ENCODE measurements around the gene TTLL5.
"Not testable (repeated sequence)": the region's sequence is repeated elsewhere in the genome, so short reads cannot be mapped to it uniquely, and the experiment has no call there.

Gene TTLL5

DNA sequence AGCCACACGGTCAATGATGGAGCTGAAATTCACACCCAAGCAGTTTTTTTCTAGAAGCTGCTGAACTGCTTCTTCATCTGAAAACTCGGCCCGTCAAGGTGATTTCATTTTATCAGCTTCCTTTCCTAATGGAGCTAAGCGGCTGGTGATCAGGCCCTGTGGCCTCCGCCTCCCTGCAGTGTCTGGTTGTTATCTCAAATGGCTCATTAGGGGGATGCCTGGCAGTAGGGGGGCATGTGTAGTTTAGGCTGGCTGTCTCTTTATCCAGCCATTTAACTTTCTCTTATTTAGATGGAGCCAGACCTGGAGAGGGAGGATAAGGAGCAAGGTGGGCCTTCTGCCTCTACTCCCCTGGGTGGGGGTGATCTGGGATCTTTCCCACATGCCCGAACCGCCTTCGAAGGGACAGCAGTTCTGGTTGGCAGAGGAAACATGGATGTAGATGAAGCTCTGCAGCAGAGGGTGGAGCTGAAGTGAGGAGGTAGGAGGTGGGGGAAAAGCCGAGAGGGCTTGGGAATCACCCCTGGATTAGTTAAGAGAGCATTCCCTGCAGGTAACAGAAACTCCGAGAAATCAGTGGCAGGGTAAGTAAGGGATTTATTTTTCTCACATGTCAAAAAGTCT, 256.4 kb downstream of the TTLL5 start:
- no peak for DNase-seq

DNA sequence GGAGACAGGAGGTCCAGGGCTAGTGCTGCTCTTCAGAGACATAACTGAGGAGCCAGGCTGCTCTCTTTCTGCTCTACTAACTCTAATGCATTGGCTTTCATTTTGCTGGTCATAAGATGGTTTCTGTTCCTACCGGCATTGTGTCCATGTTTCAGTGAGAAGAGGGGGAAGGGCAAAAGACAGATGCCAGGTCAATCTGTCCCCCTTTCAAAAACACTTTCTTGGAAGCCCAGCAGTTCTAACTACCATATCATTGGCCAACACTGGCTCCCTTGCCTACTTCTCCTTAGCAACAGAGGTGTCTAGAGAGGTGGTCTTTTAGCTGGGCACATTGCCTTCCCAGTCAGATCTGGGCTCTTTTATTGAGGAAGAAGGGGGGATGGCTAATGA, 256.9 kb downstream of the TTLL5 start:
- no peak for DNase-seq

DNA sequence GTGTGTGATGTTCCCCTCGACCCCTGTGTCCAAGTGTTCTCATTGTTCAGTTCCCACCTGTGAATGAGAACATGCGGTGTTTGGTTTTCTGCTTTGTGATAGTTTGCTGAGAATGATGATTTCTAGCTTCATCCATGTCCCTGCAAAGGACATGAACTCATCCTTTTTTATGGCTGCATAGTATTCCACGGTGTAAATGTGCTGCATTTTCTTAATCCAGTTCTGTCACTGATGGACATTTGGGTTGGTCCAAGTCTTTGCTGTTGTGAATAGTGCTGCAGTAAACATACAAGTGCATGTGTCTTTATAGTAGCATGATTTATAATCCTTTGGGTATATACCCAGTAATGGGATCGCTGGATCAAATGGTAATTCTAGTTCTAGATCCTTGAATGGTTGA, 259.4 kb downstream of the TTLL5 start:
- DNase-seq, result not testable (repeated sequence)

DNA sequence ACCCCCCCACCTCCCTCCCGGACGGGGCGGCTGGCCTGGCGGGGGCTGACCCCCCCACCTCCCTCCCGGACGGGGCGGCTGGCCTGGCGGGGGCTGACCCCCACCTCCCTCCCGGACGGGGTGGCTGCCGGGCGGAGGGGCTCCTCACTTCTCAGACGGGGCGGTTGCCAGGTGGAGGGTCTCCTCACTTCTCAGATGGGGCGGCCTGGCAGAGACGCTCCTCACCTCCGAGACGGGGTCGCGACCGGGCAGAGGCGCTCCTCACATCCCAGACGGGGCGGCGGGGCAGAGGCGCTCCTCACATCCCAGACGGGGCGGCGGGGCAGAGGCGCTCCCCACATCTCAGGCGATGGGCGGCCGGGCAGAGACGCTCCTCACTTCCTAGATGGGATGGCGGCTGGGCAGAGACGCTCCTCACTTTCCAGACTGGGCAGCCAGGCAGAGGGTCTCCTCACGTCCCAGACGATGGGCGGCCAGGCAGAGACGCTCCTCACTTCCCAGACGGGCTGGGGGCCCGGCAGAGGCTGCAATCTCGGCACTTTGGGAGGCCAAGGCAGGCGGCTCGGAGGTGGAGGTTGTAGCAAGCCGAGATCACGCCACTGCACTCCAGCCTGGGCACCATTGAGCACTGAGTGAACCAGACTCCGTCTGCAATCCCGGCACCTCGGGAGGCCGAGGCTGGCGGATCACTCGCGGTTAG, 264.2 kb downstream of the TTLL5 start:
- not testable (repeated sequence) for DNase-seq

DNA sequence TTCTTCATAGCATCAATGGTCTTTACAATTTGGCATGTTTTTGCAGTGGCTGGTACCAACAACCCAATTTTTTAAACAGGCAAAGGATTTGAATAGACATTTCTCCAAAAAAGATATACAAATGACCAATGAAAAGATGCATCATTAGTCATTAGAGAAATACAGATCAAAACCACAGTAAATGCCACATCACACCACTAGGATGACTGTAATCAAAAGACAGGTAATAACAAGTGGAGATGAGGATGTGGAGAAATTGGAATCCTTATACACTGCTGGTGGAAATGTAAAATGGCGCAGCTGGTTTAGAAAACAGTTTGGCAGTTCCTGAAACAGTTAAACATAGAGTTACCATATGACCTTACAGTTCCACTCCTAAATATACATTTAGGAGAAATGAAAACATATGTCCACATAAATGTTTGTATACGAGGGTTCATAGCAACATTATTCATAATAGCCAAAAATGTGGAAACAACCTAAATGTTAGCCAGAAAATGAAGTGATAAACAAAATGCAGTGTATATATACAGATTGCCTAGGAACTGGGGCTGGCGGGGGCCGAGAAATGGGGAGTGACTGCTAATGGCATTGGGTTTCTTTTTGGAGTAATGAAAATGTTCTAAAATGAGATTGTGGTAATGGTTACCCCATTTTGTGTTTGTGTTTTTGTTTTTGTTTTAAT, 265.5 kb downstream of the TTLL5 start:
- DNase-seq, result no peak

DNA sequence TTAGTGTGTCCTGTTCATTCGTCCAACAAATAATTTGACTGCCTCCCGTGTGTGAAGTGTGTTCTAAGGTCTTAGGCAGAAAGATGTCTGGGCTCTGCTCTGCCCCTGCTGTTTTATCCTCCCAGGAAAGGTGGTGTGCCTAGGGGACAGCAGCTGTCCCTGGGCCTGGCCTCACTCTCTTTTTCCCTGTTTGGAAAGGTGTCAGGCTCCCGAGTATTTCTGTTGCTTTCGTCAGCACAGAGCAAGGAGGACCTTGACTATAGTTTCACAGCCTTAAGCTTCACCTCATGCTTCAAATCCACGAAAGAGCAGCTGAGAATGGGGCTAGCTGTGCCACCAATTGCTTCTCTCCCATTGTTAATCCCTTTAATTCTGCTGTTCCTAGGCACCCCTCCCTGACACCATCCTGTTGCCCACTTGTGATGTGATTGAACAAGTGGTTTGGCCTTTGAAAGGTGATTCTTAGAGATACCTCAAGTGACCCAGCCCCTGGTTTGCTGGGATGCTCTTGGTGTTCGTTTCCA, 266.6 kb downstream of the TTLL5 start:
- no peak for DNase-seq

DNA sequence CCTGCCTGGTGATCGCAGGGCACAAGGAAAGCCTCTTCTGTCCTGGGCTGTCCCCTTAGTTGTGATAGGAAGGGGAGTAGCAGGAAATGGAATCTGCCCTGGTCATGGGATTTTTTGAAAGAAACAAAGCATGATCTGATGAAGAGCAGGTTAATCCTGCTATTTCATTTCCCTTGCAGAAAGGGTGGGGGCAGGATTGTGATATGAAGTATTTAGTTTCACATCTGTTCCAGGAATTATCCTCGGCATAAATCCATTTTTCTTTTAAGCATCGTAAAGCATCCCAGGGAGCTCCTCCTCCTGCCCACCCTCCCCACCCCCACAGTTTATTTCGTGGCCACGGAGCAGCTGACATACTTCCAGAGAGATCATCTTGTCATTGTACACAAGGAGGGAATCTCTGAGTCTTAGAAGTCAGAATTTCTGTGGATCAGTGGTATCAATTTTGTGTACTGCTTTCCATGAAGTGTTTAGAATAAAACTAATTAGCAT, 267.7 kb downstream of the TTLL5 start:
- DNase-seq, result no peak

DNA sequence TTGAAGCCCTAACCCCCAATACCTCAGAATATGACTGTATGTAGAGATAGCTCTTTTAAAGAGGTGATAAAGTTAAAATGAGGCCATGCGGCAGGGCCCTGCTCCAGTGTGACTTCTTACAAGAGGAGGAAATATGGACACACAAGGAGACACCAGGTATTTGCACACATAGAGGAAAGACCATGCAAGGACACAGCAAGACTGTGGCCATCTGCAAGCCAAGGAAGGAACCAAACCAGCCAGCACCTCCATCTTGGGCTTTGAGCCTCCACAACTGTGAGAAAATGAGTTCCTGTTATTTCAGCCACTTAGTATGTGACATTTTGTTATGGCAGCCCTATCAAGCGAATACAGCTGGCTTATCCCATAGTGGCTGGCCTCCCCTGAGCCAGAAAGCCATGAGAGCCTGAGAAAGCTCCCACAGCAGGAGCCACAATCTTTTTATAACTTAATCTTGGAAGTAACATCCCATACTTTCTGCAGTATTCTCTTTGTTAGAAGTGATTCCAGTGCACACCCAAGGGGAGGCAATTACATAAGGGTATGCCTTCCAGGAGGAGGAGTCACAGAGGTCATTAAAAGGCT, 272.8 kb downstream of the TTLL5 start:
- DNase-seq, result no peak

DNA sequence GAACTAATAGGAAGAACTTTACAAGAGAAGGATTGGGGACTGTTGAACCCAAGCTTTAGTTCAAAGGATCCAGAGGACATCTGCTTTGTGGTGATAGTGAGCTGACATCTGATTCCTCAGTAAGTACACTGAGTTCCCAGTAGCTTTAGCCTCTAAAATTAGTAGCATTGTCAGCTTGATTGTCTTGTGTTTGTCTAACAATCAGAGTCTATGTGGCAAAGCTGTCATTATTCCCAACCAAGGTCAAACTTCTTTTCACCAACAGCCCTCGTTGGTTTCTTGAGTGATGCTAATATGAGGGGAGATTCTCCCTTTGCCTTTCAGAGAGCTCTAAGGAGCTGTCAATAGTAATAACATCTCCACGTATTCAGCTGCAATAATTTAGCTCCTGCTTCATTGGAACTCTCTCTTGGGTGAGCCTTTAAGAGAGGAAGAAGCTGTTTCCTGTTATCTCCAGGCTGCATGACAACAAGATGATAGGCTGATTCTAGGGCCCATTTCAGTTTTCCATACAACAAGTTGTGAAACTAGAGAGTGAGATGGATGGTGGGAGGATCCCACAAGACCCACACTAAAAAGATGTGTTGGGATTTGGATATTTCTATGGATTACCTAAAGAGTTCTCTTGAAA, 274.1 kb downstream of the TTLL5 start:
- DNase-seq, result no peak

DNA sequence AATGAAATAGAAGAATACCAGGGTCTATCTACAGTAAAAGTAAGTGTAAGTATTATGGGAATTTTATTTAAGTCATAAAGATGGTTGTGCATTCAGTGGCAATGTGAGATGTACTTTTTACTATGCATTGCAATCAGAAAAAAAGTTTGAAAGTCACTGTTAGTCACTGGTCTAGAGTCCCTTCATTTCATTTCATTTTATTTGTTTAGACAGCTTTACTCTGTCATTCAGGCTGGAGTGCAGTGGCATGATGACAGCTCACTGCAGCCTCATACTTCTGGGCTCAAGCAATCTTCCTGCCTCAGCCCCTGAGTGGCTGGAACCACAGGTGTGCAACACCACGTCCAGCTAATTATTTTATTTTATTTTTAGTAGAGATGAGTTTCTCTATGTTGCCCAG, 278.2 kb downstream of the TTLL5 start:
- DNase-seq, result peak; percentile 6

DNA sequence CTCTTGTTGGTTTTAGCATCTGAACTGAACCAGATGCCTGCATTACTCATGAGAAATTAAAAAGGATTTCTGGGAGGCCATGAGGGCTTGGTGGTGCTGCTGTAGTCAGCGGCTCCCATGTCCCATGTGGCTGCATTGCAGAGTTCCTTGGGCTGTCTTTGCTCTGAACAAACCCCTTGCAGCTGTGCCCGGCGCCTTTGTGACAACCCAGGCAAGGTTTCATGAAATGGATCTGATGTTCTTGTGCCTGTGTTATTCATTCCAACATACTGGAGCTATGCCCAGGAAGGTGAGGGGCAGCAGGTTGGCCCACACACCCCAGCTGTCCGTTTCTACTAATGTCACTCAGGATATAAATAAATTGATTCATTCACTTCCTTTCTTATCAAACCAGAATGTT, 280.0 kb downstream of the TTLL5 start:
- DNase-seq, result peak; percentile 37

DNA sequence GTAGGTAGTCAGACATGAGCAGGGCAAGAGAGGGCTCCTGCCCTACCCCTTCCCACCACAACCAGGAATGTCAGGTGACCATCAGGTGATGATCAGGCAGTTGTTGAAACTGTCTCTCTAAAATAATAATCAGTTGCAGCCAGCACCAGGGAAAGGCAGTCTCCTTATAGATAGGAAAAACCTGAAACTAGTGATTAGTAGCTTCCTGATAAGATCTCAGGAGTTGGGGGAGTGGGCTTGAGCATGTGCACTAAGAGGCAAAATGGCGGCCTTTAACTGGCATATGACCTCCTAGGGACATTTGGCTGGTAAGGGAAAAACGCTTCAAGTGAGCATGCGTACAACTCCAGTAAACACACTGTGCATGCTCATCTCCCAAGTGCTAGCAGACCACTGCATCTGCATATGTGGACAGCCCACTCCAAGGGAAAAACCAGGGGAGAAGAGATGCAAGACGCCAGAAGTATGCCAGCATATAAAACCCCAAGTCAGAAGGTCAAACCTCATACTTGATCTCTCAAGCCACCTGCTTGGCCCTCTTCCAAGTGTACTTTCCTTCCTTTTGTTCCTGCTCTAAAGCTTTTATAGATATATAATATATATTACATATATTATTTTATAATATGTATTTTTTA, 283.7 kb downstream of the TTLL5 start:
- DNase-seq, result no peak

DNA sequence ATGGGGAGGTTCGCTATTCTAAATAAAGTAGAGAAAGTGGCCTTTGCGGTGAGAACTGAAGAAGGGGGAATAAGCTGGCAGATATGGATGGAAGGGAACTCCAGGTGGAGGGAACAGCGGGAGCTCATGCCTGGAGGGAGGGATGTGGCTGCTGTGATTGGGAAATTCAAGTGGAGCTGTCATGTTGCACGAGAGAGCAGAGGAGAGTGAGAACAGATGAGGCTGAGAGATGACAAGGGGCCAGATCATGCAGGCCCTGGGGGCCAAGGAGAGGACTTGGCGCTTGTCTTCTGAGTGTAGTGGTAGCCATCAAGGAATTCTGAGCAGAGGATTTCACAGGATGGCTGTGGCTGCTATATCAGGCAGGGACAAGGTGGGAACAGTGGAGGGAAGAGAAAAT, 285.7 kb downstream of the TTLL5 start:
- DNase-seq, result no peak

DNA sequence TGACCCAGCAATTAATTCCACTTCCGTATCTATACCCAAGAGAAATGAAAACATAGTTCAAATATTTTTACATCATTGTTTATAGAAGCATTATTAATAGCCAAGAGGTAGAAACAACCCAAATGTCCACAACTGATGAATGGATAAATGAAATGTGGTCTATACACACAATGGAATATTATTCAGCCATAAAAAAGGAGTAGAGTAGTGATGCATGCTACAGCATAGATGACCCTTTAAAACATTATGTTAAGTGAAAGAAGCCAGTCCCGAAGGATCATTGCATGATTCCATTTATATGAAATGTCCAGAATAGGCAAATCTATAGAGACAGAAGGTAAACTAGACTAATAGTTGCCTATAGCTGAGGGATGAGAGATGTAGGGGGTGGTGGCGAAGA, 291.4 kb downstream of the TTLL5 start:
- no peak for DNase-seq

DNA sequence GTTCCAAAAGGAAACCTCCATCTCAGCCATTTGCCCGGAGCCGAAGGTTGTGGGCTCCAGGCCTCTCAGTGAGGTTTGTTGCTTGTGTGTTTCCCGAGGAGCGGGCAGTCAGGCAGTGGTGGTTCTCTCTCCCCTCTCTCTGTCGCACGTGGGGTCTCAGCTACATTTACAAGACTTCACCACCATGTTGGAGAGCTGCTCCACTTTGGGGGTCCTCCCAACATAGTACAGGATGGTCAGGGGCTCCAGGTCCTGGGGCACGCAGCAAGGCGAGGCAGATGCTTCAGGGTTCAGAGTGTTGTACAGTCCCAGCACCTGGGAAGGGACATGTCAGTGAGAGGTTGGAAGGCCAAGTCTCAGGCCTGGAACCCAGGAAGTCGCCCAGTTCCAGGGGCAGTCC, 298.0 kb downstream of the TTLL5 start:
- no peak for DNase-seq

DNA sequence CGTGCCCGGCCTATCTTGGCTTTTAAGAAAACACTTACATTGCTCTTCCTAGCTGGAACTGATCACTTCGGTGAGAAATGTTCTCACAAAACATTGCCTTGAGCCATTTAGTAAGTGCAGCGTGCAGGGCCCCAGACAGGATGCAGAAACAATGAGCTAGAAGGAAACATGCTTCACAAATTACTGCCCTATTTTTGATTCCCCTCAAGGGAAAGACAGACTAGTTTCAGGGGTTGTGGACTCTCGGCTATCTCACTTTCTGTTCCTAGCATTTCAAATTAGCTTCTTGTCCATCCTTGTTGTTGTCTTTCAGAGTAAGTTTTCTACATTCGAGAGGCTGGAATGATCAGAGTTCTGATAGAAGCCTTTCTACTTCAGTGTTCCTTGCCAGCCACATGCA, 299.2 kb downstream of the TTLL5 start:
- DNase-seq, result no peak

DNA sequence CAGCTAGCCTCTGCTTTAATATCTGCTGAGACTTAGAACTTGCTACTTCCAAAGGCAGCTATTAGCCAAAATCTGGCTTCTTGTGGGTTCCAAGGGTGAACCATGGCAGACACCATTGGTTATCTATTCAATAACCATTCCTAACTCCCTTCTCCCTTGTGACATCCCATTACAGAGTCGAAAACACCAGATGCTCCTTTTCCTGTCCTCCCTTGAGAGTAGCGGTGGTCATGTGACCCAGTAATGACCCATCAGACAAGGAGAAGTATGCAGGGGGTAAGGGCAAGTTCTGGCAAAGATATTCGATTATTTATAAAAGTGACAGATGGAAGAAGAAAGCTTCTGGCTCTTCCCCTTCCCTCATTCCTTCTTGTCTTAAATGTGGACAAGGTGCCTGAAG, 300.6 kb downstream of the TTLL5 start:
- no peak for DNase-seq

DNA sequence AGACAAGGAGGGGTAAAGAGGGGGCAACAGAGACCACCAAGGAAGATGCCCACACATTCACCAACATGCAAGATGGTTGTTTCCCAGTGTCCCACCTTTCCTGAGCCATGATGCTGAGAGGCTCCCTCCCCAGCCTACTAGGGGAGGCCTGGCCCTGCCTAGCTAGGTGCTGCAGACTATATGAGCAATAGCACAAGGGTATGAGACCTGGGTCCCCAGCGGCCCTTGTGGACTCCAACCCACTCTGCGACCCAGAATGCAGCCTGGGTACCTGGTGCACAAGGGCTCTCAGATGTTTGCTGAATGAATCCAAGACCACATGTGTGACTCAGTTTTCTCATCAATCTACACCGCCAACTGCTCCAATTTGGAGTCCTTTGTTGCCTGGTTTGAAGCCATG, 306.8 kb downstream of the TTLL5 start:
- DNase-seq, result no peak

DNA sequence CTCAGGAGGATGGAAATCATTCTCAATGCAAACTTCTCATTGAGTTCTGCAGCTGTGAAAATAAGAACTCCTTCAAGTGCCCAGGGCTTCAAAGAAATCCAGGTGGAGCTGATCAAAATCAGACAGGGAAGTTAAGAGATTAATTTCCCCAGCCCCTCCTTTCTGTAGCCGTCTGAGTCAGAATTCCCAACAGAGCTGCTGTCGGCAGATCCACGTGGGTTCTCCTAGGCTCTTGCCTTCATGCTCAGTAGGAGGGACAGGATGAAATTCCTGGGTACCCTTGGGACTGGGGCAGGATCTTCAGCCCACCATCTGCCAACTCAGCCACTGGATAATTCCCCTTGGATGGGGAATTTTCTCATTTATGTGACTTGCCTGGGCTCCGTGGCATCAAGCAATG, 307.4 kb downstream of the TTLL5 start:
- DNase-seq, result peak; percentile 91

DNA sequence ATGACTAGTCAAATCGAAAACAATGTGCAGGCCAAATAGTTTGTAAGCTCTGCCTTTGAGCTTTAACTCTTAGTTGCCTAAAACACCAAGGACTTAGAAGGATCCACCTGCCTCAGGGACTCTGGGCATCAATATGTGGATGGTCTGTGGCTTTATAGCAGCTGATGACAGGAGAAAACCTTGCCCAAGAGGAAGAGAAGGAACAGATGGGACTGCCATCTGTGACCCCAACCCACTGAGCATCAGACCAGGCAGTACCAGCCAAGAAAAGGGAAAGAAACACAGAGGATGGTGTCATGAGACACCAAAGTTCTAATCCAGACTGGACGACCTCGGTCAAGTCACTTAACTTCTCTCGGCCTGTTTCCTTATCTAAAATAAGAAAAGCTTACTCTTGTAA, 308.1 kb downstream of the TTLL5 start:
- DNase-seq, result no peak

DNA sequence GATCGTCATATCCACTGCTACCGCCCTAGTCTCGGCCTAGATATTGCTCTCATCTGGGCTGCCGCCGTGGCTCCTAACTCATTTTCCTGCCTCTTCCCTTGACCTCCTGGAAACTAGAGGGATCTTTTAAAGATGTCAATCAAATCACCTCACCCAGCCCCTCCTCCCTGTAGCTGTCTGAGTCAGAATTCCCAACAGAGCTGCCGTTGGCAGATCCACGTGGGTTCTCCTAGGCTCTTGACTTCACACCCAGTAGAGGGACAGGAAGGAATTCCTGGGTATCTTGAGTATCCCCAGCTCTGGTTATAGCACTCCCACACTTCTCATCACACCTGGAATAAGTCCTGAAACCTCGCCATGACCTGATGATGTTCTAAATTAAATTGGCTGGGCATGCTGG, 308.8 kb downstream of the TTLL5 start:
- DNase-seq, result peak; percentile 27

DNA sequence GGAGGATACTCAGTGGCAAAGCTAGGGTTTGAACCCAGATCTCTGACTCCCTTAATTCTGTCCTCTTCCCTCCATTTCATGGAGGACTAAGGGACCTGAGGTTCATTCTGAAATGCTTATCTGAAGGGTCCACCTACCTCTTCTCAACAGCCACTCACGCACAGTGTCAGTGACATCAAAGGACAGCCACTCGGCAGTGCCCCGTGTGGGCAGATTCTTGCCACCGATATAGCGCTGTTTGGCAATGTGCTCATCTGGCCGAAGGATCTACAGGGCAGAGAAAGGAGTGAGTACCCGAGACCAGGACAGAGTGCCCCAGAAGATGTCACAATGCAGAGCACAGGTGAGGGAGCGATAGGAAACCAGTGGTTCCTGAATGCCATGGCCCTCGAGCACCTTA, 309.9 kb downstream of the TTLL5 start:
- no peak for DNase-seq
